Dermis microvascular lymphatic vessel endothelial cell (primary cell): ENCODE results near the gene GADD45GIP1. TPM values are rescaled to one million over a fixed set of nuclear protein-coding genes. Genes with fewer than 3 reads are reported as not detected.

Source experiments
- DNase-seq, 2 donors: peaks; one replicate each; pipeline versions ENCODE4 v3.0.0 to v3.0.0-alpha.2; 2010; ENCODE audit warnings: low read depth in 2 of 2
- total RNA-seq: library from RNA; depleted of rRNA; stranded (reverse); fragments of >200 nt; gene quantifications from 2 replicates; pipeline ENCODE4 v1.2.1, GENCODE V29; 2014

Gene GADD45GIP1
- 17.6 and 24.0 TPM in 2 replicates for total RNA-seq

DNA sequence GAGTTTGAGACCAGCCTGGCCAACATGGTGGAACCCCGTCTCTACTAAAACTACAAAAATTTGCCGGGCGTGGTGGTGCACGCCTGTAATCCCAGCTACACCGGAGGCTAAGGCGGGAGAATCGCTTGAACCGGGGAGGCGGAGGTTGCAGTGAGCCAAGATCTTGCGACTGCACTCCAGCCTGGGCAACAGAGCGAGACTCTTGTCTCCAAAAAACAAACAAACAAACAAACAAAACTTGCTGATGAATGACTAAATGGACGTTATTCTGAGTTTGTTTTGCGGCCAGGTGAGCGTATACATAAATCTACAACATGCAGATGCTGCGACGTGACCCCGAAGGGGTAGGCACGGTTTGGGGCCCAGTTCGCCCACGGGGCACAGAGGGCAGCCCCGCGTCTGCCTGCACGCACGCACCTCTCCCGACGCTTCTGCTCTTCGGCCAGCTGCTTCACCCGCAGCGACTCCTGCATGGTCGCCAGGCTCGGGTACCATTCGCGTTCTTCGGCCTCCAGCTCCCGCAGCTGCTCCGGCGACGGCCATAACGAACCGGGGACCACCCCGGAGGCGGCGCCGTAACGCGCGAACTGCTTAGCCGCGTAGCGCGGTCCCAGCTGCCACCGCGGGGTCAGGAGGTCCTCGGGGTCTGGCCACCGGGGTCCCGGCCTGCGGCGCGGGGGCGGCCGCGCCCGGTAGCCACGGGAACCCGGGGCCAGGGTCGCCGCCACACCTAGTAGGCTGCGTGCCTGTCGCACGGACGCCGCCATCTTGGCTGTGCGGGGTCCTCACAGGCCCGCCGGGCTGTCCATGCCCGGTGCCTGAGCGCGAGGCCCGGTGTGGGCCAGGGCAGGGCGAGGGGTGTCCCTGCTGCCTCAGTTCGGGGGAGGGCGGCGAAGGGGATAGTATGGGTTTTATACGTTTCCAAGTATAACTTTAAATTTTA, at the start of gene GADD45GIP1:
Gene GADD45GIP1 (minus strand): TSS at position 778 of the 943 bp plus-strand sequence. CDS start 11 bp downstream, at position 767.
- peak in 1 of 2 donors; percentile 80 for DNase-seq

GRCh38 chr19:13005861-13006370, 48.9 kb upstream of the GADD45GIP1 start:
- DNase-seq = no peak

GRCh38 chr19:13005253-13005652, 48.2 kb upstream of the GADD45GIP1 start:
- no peak for DNase-seq

GRCh38 chr19:13004273-13004672, 47.2 kb upstream of the GADD45GIP1 start:
- no peak for DNase-seq

GRCh38 chr19:13003081-13003480, 46.1 kb upstream of the GADD45GIP1 start:
- no peak for DNase-seq

- DNase-seq = no peak
These were observed 45.3 kb upstream of the GADD45GIP1 start for GRCh38 chr19:13002166-13002898.

- no peak for DNase-seq
These were observed 44.6 kb upstream of the GADD45GIP1 start for GRCh38 chr19:13001502-13002165.

- DNase-seq = no peak
These were observed 44.1 kb upstream of the GADD45GIP1 start for GRCh38 chr19:13001166-13001501.

DNA sequence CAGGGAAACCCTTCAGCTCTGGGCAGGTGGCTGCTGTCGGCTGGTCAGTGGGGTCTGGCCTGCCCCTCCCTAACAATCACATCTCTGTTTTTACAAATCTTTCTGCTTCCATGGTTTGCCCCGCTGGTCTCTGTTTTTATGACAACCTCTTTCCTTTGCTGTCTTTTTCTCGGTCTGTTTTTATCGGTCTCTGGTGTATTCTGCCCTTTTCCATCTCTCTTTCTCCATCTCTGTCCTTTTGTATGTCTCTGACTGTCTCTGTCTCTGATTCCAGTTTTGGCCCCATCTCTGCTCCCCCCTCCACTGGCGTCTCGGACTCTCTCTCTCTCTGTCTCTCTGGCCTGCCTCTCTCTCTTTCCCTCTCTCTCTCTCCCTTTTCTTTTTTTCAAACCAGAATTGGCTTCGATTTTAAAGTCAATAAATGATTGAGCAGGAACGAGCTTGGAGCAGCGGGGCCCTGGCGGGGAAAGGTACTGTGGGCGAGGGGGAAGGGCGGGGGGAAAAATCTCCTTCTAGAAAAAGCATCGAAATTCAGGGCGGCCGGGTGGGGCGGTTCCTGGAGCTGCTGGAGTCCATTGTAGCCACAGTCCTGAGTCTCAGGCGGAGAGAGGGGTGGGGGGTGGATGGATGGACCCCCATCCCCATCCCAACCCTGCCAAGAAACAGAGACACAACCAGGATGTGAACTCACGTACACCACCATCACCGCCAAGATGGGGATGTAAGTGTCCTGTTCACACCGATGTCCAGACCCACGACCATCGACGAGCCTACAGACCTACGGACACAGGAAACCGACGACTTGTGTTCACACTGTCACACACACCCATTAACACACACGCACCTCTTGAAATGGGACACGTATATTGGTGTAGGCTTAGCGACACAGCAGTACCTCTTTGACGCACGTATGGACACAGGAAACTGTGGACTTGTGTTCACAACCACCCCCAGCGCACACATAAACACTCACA, 41.2 kb upstream of the GADD45GIP1 start:
- DNase-seq = no peak

- DNase-seq = no peak
These were observed 40.4 kb upstream of the GADD45GIP1 start for GRCh38 chr19:12997179-12997966.

- DNase-seq = peak in 1 of 2 donors; percentile 39
These were observed 39.5 kb upstream of the GADD45GIP1 start for GRCh38 chr19:12996406-12997094.

- peak in 1 of 2 donors; percentile 38 for DNase-seq
These were observed 38.8 kb upstream of the GADD45GIP1 start for GRCh38 chr19:12995596-12996405.

GRCh38 chr19:12994701-12995595, 37.9 kb upstream of the GADD45GIP1 start, which contains the start of gene NFIX:
Gene NFIX, plus strand, starts transcription at chr19:12995475. Its CDS starts 363 bp downstream, at chr19:12995838.
- peak in 1 of 2 donors; percentile 59 for DNase-seq

- no peak for DNase-seq
These were observed 36.5 kb upstream of the GADD45GIP1 start for GRCh38 chr19:12993562-12993961.

DNA sequence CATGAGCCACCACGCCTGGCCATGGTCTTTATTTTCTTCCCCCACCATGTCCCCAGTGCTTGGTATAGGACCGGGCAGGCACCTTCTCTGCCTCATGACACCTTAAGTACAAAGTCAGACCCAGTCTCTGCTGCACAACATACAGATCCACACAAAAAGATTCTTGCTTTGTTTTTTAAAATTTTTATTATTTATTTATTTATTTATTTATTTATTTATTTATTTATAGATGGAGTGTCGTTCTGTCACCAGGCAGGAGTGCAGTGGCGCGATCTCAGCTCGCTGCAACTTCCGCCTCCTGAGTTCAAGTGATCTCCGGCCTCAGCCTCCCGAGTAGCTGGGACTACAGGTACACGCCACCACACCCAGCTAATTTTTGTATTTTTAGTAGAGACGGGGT, 35.7 kb upstream of the GADD45GIP1 start:
- DNase-seq = no peak

GRCh38 chr19:12991296-12991695, 34.3 kb upstream of the GADD45GIP1 start:
- DNase-seq = no peak

- DNase-seq = no peak
These were observed 33.8 kb upstream of the GADD45GIP1 start for GRCh38 chr19:12990853-12991252.
